Left lung (tissue), 10 donors: ENCODE results near the gene CCDC182. TPM values are rescaled to one million over a fixed set of nuclear protein-coding genes. Genes with fewer than 3 reads are reported as not detected.

Source experiments
- ATAC-seq: fragments of 200-7000 bp; cut with Tn5 transposase; one replicate; pipeline ENCODE4 v1.9.1; 2020; ENCODE audit warnings: moderate library complexity
- DNase-seq, 4 donors: peaks; one replicate each; pipeline ENCODE4 v3.0.0-alpha.2; 2013 to 2020
- H3K27ac ChIP-seq, 2 donors: fragments of 200-600 bp; sonication (generic) in 1 of 2; one replicate each; pipeline versions ENCODE4 v1.5.0 to v1.8.0; 2020 to 2021
- H3K27me3 ChIP-seq, 2 donors: fragments of 200-600 bp; sonication (generic) in 1 of 2; one replicate each; pipeline versions ENCODE4 v1.5.0 to v1.8.0; 2020 to 2021
- H3K36me3 ChIP-seq, 2 donors: fragments of 200-600 bp; sonication (generic) in 1 of 2; one replicate each; pipeline versions ENCODE4 v1.5.0 to v1.8.0; 2020 to 2021
- H3K4me1 ChIP-seq, 2 donors: fragments of 200-600 bp; one replicate each; pipeline ENCODE4 v1.8.0; 2021
- H3K4me3 ChIP-seq, 2 donors: fragments of 200-600 bp; sonication (generic) in 1 of 2; one replicate each; pipeline versions ENCODE4 v1.5.0 to v1.8.0; 2020 to 2021; ENCODE audit warnings: mild to moderate bottlenecking in 1 of 2
- H3K9me3 ChIP-seq, 2 donors: fragments of 200-600 bp; sonication (generic) in 1 of 2; one replicate each; pipeline versions ENCODE4 v1.5.0 to v1.8.0; 2020 to 2021
- intact Hi-C, 2 donors: fragments of 100-400 bp; cut with DNase I; formaldehyde crosslinking; loops; one replicate each; pipeline versions ENCODE4 v1.11.2 to v1.14.2; 2022
- polyA plus RNA-seq, 6 donors: library from polyadenylated mRNA; unstranded; fragments of 120-200 nt; gene quantifications; one replicate each; pipeline ENCODE4 v1.2.1, GENCODE V29; 2013; ENCODE audit not compliant: insufficient read length in 6 of 6
- total RNA-seq, 2 donors: library from RNA; stranded (reverse); fragmentation: NEBNext Ultra II Directional; extraction: Animal tissue kit (Norgen Biotek cat#: 25700); gene quantifications; one replicate each; pipeline ENCODE4 v1.2.1, GENCODE V29; 2021
- TF ChIP-seq, protein P1 (sequence below), 2 donors: fragments of 200-600 bp; sonication (generic) in 1 of 2; IDR thresholded peaks; one replicate each; pipeline versions ENCODE4 v1.5.0 to v1.8.0; 2021; ENCODE audit warnings: antibody characterized with exemption in 2 of 2
- donor health status: DM: no; HTN: yes; CAD: no.
- donor health status: DM: no; HTN: no; CAD: no.

The CCDC182 gene
- total and polyA plus RNA-seq, 8 donors, result 0.15 TPM; not detected in 7

DNA sequence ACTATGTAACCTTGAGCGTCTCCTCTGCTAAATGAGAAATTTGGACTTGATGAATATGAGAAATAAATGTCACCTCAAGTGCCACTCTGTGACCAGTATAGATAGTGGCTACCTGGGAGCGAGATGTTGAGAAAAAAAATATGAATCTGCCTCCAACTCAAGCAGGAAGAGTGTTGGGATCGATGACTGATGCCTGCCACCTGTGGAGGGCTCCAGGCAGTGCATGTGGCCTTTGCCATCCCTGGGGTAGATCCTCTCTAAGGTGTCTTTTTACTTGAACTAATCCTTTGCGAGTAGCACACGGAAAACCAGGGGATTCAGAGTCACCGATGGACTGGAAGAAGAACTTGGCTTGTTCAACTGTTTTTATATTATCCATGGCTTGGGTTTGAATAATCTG is 9.4 kb downstream of the CCDC182 start:
- Histone ChIP-seq H3K4me1 (no peaks in the 10 kb centered on the region), H3K9me3 (no peaks in the 10 kb centered on the region), H3K4me3 (no peak overlapping the region), H3K27me3 (no peaks in the 10 kb centered on the region), H3K27ac (no peak overlapping the region), H3K36me3 (no peaks in the 10 kb centered on the region)
- TF ChIP-seq, protein P1, sequence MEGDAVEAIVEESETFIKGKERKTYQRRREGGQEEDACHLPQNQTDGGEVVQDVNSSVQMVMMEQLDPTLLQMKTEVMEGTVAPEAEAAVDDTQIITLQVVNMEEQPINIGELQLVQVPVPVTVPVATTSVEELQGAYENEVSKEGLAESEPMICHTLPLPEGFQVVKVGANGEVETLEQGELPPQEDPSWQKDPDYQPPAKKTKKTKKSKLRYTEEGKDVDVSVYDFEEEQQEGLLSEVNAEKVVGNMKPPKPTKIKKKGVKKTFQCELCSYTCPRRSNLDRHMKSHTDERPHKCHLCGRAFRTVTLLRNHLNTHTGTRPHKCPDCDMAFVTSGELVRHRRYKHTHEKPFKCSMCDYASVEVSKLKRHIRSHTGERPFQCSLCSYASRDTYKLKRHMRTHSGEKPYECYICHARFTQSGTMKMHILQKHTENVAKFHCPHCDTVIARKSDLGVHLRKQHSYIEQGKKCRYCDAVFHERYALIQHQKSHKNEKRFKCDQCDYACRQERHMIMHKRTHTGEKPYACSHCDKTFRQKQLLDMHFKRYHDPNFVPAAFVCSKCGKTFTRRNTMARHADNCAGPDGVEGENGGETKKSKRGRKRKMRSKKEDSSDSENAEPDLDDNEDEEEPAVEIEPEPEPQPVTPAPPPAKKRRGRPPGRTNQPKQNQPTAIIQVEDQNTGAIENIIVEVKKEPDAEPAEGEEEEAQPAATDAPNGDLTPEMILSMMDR (IDR thresholded peaks at IDR 0.05), result no peak
- no peak for DNase-seq
- no peak for ATAC-seq
- intact Hi-C loops, result no loop called here

DNA sequence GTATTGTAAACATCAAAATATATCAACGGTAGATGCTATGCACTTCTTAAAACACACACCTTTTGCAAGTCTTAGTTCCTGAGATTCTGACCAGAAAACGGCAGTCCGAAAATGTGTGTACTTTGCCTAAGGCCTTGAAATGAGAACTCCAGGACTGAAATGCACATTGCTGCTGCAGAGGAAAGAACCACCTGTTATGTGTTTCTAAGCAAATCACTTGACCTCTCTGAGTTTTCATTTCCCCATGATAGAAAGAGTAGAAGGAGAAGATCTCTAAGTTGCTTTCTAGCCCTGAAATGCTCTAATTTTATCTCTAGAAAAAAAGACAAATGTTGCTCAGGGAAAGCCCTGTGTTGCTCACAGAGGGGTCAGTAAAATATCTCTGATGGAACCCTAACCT is 9.9 kb downstream of the CCDC182 start:
- intact Hi-C loops, result no loop called here
- ATAC-seq, result no peak

DNA sequence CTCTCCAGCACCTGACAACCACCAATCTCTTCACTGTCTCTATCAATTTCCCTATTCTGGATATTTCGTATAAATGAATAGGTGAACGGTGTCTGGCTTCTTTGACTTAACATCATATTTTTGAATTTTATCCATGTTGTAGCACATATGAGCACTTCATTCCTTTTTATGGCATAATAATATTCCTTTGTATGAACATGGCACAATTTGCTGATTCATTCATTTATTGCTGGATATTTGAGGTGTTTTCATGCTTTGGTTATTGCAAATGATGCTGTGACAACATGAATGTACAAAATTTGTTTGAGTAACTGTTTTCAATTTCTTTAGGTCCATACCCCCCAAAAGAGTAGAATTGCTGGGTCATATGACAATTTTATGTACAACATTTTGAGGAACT is 12.0 kb downstream of the CCDC182 start:
- no peaks in the 10 kb centered on the region for H3K36me3 ChIP-seq
- H3K9me3 ChIP-seq, result no peaks in the 10 kb centered on the region
- H3K4me1 ChIP-seq, result no peaks in the 10 kb centered on the region
- TF ChIP-seq, protein P1 (IDR thresholded peaks at IDR 0.05), result no peak
- intact Hi-C loops, result no loop called here
- H3K27ac ChIP-seq, result no peak overlapping the region
- ATAC-seq (no peak), DNase-seq (no peak)
- H3K4me3 ChIP-seq, result no peak overlapping the region
- H3K27me3 ChIP-seq, result no peaks in the 10 kb centered on the region

More for the DNA sequence above, 9.9 kb downstream of the CCDC182 start:
- TF ChIP-seq, protein P1 (IDR thresholded peaks at IDR 0.05), result no peak
- Histone ChIP-seq H3K27me3 (no peaks in the 10 kb centered on the region), H3K9me3 (no peaks in the 10 kb centered on the region), H3K4me1 (no peaks in the 10 kb centered on the region), H3K4me3 (no peak overlapping the region), H3K27ac (no peak overlapping the region), H3K36me3 (no peaks in the 10 kb centered on the region)
- DNase-seq, result no peak

DNA sequence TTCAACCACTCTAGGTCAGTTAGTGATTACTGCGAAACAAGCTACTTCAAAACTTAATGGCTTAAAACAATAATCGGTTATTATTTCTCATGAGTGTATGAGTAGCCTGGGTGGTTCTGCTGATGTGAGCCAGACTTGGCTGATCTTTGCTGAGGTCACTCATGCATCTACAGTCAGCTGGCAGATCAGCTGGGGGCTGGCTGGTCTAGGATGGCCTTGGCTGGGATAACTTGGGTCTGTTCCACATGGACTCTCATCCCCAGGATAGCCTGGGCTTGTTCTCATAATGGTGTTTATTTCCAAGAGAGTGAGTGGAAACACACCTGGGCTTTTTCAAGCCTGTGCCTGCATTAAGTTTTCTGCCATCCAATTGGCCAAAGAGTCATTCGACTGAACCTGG is 13.0 kb downstream of the CCDC182 start:
- Histone ChIP-seq H3K4me1 (no peaks in the 10 kb centered on the region), H3K27ac (no peak overlapping the region), H3K4me3 (no peak overlapping the region), H3K27me3 (no peaks in the 10 kb centered on the region), H3K9me3 (no peaks in the 10 kb centered on the region), H3K36me3 (no peaks in the 10 kb centered on the region)
- intact Hi-C loops, result no loop called here
- TF ChIP-seq, protein P1 (IDR thresholded peaks at IDR 0.05), result no peak
- no peak for ATAC-seq
- DNase-seq, result no peak

DNA sequence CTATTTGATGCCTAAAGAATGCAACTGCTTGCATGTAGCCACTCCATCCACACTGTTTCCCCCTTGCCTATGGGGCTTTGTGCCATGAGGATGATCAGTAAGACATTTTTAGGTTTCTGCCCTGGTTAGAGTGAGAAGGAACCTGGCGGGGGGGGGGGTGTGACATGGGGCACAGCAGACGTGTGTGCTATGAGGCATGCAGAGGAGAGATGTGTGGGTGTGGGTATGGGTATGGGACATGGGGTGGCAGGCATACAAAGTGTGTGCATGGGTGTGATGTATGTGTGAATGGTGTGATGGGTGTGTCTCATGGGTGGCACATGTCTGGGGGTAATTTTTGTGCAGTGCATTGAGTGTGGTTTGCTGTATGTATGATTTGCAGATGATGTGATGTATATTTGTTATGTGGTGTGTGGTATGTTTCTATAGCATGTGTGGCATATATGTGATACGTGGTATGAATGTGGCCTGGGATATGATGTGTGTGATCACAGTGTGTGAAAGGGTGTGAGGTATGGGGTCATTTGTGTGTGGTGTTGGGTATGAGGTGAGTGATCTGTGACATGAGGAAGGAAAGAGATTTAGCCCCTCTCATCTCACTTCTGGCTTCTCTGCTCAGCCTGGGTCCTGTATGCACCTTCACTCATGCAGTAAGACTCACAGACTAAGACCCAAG is 14.9 kb downstream of the CCDC182 start:
- TF ChIP-seq, protein P1 (IDR thresholded peaks at IDR 0.05), result no peak
- no peak overlapping the region for H3K27ac ChIP-seq
- no peaks in the 10 kb centered on the region for H3K27me3 ChIP-seq
- H3K4me1 ChIP-seq, result no peaks in the 10 kb centered on the region
- H3K9me3 ChIP-seq, result no peaks in the 10 kb centered on the region
- no peak overlapping the region for H3K4me3 ChIP-seq
- ATAC-seq, result no peak
- no peak for DNase-seq
- no peaks in the 10 kb centered on the region for H3K36me3 ChIP-seq
- intact Hi-C loops, result no loop called here
